ENCODE data around the gene RYR2.

The RYR2 gene

GRCh38 chr1:237300642-237301041 lies 258.7 kb downstream of the RYR2 start:
- Histone ChIP-seq H3K36me3 (ENCODE audit: control insufficient read depth, insufficient read depth, low read length) (no peaks in the 10 kb centered on the region), H3K79me2 (no peaks in the 10 kb centered on the region), H2AFZ (no peak overlapping the region), H3K9me3 (ENCODE audit: control insufficient read depth, low read length) (no peaks in the 10 kb centered on the region), H3K9ac (no peak overlapping the region), H3K4me1 (no peaks in the 10 kb centered on the region), H3K27me3 (ENCODE audit: control insufficient read depth, insufficient read depth, low read length) (no peaks in the 10 kb centered on the region), H3K4me3 (ENCODE audit: low read depth, low read length) (no peak overlapping the region), H3K27ac (no peak overlapping the region), H3K4me2 (ENCODE audit: low read length) (no peak overlapping the region)
- no peak for TF ChIP-seq CTCF (IDR thresholded peaks at IDR 0.05)

GRCh38 chr1:237303929-237304328 lies 261.9 kb downstream of the RYR2 start:
- Histone ChIP-seq H3K4me3 (ENCODE audit: low read depth, low read length) (no peak overlapping the region), H2AFZ (no peak overlapping the region), H3K4me1 (no peaks in the 10 kb centered on the region), H3K4me2 (ENCODE audit: low read length) (no peak overlapping the region), H3K9me3 (ENCODE audit: control insufficient read depth, low read length) (no peaks in the 10 kb centered on the region), H3K27me3 (ENCODE audit: control insufficient read depth, insufficient read depth, low read length) (no peaks in the 10 kb centered on the region), H3K36me3 (ENCODE audit: control insufficient read depth, insufficient read depth, low read length) (no peaks in the 10 kb centered on the region), H3K27ac (no peak overlapping the region), H3K9ac (no peak overlapping the region), H3K79me2 (no peaks in the 10 kb centered on the region)
- TF ChIP-seq CTCF (IDR thresholded peaks at IDR 0.05), result no peak

- H3K4me1 ChIP-seq, result no peaks in the 10 kb centered on the region
- no peak overlapping the region for H2AFZ ChIP-seq
- no peak overlapping the region for H3K4me2 ChIP-seq (ENCODE audit: low read length)
- no peak overlapping the region for H3K9ac ChIP-seq
- H3K36me3 ChIP-seq (ENCODE audit: control insufficient read depth, insufficient read depth, low read length), result no peaks in the 10 kb centered on the region
- H3K9me3 ChIP-seq (ENCODE audit: control insufficient read depth, low read length), result no peaks in the 10 kb centered on the region
- H3K27ac ChIP-seq, result no peak overlapping the region
- H3K27me3 ChIP-seq (ENCODE audit: control insufficient read depth, insufficient read depth, low read length), result no peaks in the 10 kb centered on the region
- TF ChIP-seq CTCF (IDR thresholded peaks at IDR 0.05), result no peak
- no peaks in the 10 kb centered on the region for H3K79me2 ChIP-seq
- no peak overlapping the region for H3K4me3 ChIP-seq (ENCODE audit: low read depth, low read length)
These were observed 264.7 kb downstream of the RYR2 start for GRCh38 chr1:237306726-237307125.

- Histone ChIP-seq H3K4me3 (ENCODE audit: low read depth, low read length) (no peak overlapping the region), H2AFZ (no peak overlapping the region), H3K36me3 (ENCODE audit: control insufficient read depth, insufficient read depth, low read length) (no peaks in the 10 kb centered on the region), H3K27ac (no peak overlapping the region), H3K9ac (no peak overlapping the region), H3K27me3 (ENCODE audit: control insufficient read depth, insufficient read depth, low read length) (no peaks in the 10 kb centered on the region), H3K9me3 (ENCODE audit: control insufficient read depth, low read length) (no peaks in the 10 kb centered on the region), H3K4me1 (no peaks in the 10 kb centered on the region), H3K4me2 (ENCODE audit: low read length) (no peak overlapping the region), H3K79me2 (no peaks in the 10 kb centered on the region)
- TF ChIP-seq CTCF (IDR thresholded peaks at IDR 0.05), result no peak
These were observed 267.7 kb downstream of the RYR2 start for GRCh38 chr1:237309595-237310118.

- no peak for TF ChIP-seq CTCF (IDR thresholded peaks at IDR 0.05)
- Histone ChIP-seq H3K4me1 (no peaks in the 10 kb centered on the region), H2AFZ (no peak overlapping the region), H3K9ac (no peak overlapping the region), H3K9me3 (ENCODE audit: control insufficient read depth, low read length) (no peaks in the 10 kb centered on the region), H3K27ac (no peak overlapping the region), H3K4me2 (ENCODE audit: low read length) (no peak overlapping the region), H3K27me3 (ENCODE audit: control insufficient read depth, insufficient read depth, low read length) (no peaks in the 10 kb centered on the region), H3K4me3 (ENCODE audit: low read depth, low read length) (no peak overlapping the region), H3K79me2 (no peaks in the 10 kb centered on the region), H3K36me3 (ENCODE audit: control insufficient read depth, insufficient read depth, low read length) (no peaks in the 10 kb centered on the region)
These were observed 274.4 kb downstream of the RYR2 start for GRCh38 chr1:237316352-237316751.
